Fibroblast of lung (primary cell): Measurements from ENCODE around the gene STXBP6. TPM values are rescaled to one million over a fixed set of nuclear protein-coding genes. Genes with fewer than 3 reads are reported as not detected.
"Not testable (repeated sequence)": the region's sequence is repeated elsewhere in the genome, so short reads cannot be mapped to it uniquely, and the experiment has no call there.

Experiments
- DNase-seq, 2 donors: peaks; one replicate each; pipeline versions ENCODE4 v3.0.0 to v3.0.0-alpha.2; 2010; ENCODE audit warnings: low read depth in 2 of 2
- H2AFZ ChIP-seq: 2 replicates; pipeline ENCODE4 v1.5.1; 2012; ENCODE audit warnings: low read length, control low read depth, inconsistent platforms
- H3K27ac ChIP-seq: 2 replicates; pipeline ENCODE4 v1.5.1; 2011; ENCODE audit warnings: low read length, control low read depth; ENCODE audit not compliant: insufficient read depth
- H3K27me3 ChIP-seq: 2 replicates; pipeline ENCODE4 v1.5.1; 2011; ENCODE audit warnings: mild to moderate bottlenecking, low read length; ENCODE audit not compliant: control insufficient read depth, insufficient read depth
- H3K36me3 ChIP-seq: 2 replicates; pipeline ENCODE4 v1.5.1; 2011; ENCODE audit warnings: low read length; ENCODE audit not compliant: control insufficient read depth, insufficient read depth
- H3K4me1 ChIP-seq: 2 replicates; pipeline ENCODE4 v1.5.1; 2011; ENCODE audit warnings: low read length; ENCODE audit not compliant: control insufficient read depth, insufficient read depth; ENCODE audit errors: extremely low read depth
- H3K4me2 ChIP-seq: 2 replicates; pipeline ENCODE4 v1.5.1; 2011; ENCODE audit warnings: low read length, control low read depth; ENCODE audit not compliant: insufficient read depth; ENCODE audit errors: extremely low read depth
- H3K4me3 ChIP-seq, 4 experiments: fragments of 200-600 bp in 1 of 4; sonication (generic) in 1 of 4; replicated peaks in 1 of 4; 2 replicates each; pipeline ENCODE4 v1.5.1; 2011 to 2016; ENCODE audit warnings: low read length in 4 of 4, low read depth in 3 of 4, mild to moderate bottlenecking in 3 of 4, control low read depth in 2 of 4, inconsistent platforms in 1 of 4, mixed read lengths in 1 of 4; ENCODE audit not compliant: insufficient read depth in 1 of 4; ENCODE audit errors: control extremely low read depth in 1 of 4
- H3K79me2 ChIP-seq: 2 replicates; pipeline ENCODE4 v1.5.1; 2012; ENCODE audit warnings: mild to moderate bottlenecking, low read length, inconsistent platforms; ENCODE audit not compliant: control insufficient read depth, insufficient read depth
- H3K9ac ChIP-seq: 2 replicates; pipeline ENCODE4 v1.5.1; 2011; ENCODE audit warnings: mild to moderate bottlenecking, low read length, control low read depth; ENCODE audit not compliant: insufficient read depth
- H3K9me3 ChIP-seq: 2 replicates; pipeline ENCODE4 v1.5.1; 2012; ENCODE audit warnings: low read depth, low read length; ENCODE audit not compliant: control insufficient read depth, insufficient read depth
- H4K20me1 ChIP-seq: 2 replicates; pipeline ENCODE4 v1.5.1; 2011; ENCODE audit warnings: low read length; ENCODE audit not compliant: control insufficient read depth, insufficient read depth; ENCODE audit errors: extremely low read depth
- EZH2 ChIP-seq: IDR thresholded peaks from 2 replicates; pipeline ENCODE4 v1.5.1; 2012; ENCODE audit warnings: low read length, control low read depth, mild to moderate bottlenecking; ENCODE audit errors: missing control alignments
- polyA plus RNA-seq, 2 donors: library from polyadenylated mRNA; depleted of rRNA in 1 of 2; stranded (reverse) in 1 of 2; unstranded in 1 of 2; fragments of >200 nt; gene quantifications; 2 replicates each; pipeline ENCODE4 v1.2.1, GENCODE V29; 2011 to 2012; ENCODE audit warnings: missing spikeins in 1 of 2
- total RNA-seq: library from RNA; depleted of rRNA; stranded (reverse); fragments of >200 nt; gene quantifications from 2 replicates; pipeline ENCODE4 v1.2.1, GENCODE V29; 2014
- TF ChIP-seq, protein P1 (sequence below), 2 donors: IDR thresholded peaks in 1 of 2; conservative IDR thresholded peaks in 1 of 2; 1 replicate in 1 of 2; 2 replicates in 1 of 2; pipeline ENCODE4 v1.5.1; 2011 to 2012; ENCODE audit warnings: low read length in 2 of 2, control low read depth in 1 of 2, inconsistent platforms in 1 of 2, low read depth in 1 of 2, mild to moderate bottlenecking in 1 of 2

The STXBP6 gene
- total and polyA plus RNA-seq, 2 donors (not counting 1 experiment from before 2014, with no cell fraction given): 4.5 to 17.8 TPM

DNA sequence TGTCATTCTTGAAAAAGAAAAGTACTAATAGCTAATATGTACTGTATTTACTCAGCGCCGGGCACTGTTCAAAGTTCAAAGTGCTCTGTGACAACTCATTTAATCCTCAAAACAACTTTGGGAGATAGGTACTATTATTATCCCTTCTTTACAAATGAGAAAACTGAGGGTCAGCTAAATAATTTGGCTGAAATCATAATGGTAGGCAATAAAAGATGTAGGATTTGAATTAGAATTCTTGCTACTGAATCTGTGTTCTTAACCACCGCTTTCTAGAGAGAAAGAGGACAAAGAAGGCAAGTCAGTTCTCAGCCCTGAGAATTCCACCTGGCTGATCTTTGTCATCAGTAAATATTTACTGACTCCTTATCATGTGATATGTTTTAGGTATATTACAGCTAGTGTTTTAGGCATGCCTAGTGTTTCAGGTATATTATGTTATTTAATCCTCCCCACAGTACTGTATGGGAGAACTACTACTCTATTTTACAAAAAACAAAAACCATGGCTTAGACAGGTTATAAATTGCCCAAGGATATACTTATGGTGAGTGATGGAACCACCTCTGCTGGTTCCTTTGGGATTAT, 210.2 kb downstream of the STXBP6 start:
- H3K4me1 ChIP-seq: no peaks in the 10 kb centered on the region
- TF ChIP-seq EZH2: no peak
- TF ChIP-seq, protein P1, sequence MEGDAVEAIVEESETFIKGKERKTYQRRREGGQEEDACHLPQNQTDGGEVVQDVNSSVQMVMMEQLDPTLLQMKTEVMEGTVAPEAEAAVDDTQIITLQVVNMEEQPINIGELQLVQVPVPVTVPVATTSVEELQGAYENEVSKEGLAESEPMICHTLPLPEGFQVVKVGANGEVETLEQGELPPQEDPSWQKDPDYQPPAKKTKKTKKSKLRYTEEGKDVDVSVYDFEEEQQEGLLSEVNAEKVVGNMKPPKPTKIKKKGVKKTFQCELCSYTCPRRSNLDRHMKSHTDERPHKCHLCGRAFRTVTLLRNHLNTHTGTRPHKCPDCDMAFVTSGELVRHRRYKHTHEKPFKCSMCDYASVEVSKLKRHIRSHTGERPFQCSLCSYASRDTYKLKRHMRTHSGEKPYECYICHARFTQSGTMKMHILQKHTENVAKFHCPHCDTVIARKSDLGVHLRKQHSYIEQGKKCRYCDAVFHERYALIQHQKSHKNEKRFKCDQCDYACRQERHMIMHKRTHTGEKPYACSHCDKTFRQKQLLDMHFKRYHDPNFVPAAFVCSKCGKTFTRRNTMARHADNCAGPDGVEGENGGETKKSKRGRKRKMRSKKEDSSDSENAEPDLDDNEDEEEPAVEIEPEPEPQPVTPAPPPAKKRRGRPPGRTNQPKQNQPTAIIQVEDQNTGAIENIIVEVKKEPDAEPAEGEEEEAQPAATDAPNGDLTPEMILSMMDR (conservative IDR thresholded peaks at IDR 0.05 in 1 of 2, IDR thresholded peaks at IDR 0.05 in 1 of 2; ENCODE audit: low read depth in 1 of 2, low read length in 2 of 2): no peak
- H3K27me3 ChIP-seq: no peaks in the 10 kb centered on the region
- no peak overlapping the region for H3K27ac ChIP-seq
- H3K79me2 ChIP-seq: no peaks in the 10 kb centered on the region
- no peak for DNase-seq
- H2AFZ ChIP-seq: no peak overlapping the region
- no peak overlapping the region for H3K9ac ChIP-seq
- H3K4me2 ChIP-seq: no peak overlapping the region
- H4K20me1 ChIP-seq: no peaks in the 10 kb centered on the region
- H3K9me3 ChIP-seq: no peaks in the 10 kb centered on the region
- no peaks in the 10 kb centered on the region for H3K36me3 ChIP-seq
- no peak overlapping the region for H3K4me3 ChIP-seq

DNA sequence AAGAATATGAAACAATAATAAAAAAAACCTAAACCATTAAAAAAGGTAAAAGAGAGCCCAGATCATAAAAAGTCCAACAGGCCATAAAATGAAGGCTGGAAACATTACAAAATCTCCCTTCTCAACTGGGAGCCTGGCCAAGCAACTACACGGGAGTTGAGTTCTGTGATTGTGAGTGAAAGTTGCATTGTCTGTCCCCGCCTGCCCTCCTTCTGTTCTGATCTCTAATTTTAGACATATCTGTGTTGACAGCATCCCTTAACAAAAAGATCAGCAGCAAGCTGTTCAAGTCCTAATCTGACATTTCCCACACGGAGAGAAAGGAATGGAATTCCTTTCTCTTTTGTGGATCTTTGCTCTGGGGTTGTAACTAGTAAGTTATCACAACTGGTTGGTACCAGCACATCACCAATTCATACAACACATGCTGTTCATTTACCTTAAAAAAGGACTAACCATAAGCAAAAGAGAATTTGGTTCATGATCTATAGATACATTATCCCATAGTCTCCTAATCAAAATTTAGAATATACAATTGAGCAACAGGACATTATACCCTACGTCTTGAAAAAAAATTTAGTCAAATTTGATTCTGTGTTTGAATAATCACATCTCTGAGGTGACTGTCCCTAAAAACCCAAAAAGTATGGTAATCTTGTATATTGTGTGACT, 210.9 kb downstream of the STXBP6 start:
- H3K9ac ChIP-seq: no peak overlapping the region
- no peak overlapping the region for H3K27ac ChIP-seq
- no peaks in the 10 kb centered on the region for H4K20me1 ChIP-seq
- H3K79me2 ChIP-seq: no peaks in the 10 kb centered on the region
- H3K4me3 ChIP-seq: no peak overlapping the region
- no peak for TF ChIP-seq EZH2
- TF ChIP-seq, protein P1 (conservative IDR thresholded peaks at IDR 0.05 in 1 of 2, IDR thresholded peaks at IDR 0.05 in 1 of 2; ENCODE audit: low read depth in 1 of 2, low read length in 2 of 2): no peak
- no peaks in the 10 kb centered on the region for H3K36me3 ChIP-seq
- no peak overlapping the region for H3K4me2 ChIP-seq
- H3K27me3 ChIP-seq: no peaks in the 10 kb centered on the region
- no peak for DNase-seq
- H3K4me1 ChIP-seq: no peaks in the 10 kb centered on the region
- H2AFZ ChIP-seq: no peak overlapping the region
- no peaks in the 10 kb centered on the region for H3K9me3 ChIP-seq

DNA sequence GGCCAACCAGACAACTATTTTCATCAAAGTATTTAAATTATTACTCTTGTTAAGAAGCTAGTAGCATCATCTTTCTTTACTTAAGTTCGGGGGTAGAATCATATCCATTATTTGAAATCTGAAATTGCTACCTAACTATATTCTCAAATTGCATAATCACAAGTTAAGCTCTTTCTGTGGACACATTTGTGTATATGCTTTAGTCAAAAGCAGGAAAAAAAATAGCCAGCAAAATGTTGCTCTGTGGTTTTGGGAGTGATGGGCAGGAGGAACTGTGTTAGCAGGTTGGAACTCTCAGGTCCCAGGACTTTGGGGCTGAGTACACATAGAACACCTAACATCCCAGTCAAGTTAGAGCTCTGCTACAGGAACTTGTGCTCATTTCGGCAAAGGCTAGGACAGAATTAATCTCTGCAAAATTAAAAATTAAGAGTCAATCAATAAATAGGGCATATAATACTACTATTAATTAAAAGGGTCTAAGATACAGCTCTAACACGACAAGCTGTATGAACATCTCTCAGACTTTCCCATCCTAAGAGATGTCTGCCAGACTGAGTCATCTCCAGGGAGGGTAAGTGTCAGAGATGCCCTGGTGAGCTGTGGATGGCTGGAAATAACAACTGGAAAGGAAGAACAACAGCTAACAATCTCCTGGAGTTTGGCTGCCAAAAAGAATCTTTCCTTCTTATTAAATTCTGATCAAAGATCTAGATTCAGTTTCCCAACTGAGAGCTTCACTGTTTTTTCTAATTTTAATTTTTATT, 212.5 kb downstream of the STXBP6 start:
- H3K36me3 ChIP-seq: no peaks in the 10 kb centered on the region
- no peaks in the 10 kb centered on the region for H4K20me1 ChIP-seq
- no peak overlapping the region for H2AFZ ChIP-seq
- DNase-seq: peak in 1 of 2 donors; percentile 54
- no peak overlapping the region for H3K27ac ChIP-seq
- TF ChIP-seq, protein P1 (conservative IDR thresholded peaks at IDR 0.05 in 1 of 2, IDR thresholded peaks at IDR 0.05 in 1 of 2; ENCODE audit: low read depth in 1 of 2, low read length in 2 of 2): no peak
- no peak for TF ChIP-seq EZH2
- H3K9me3 ChIP-seq: no peaks in the 10 kb centered on the region
- no peak overlapping the region for H3K9ac ChIP-seq
- no peaks in the 10 kb centered on the region for H3K4me1 ChIP-seq
- no peak overlapping the region for H3K4me2 ChIP-seq
- no peak overlapping the region for H3K4me3 ChIP-seq
- no peaks in the 10 kb centered on the region for H3K79me2 ChIP-seq
- H3K27me3 ChIP-seq: no peaks in the 10 kb centered on the region

DNA sequence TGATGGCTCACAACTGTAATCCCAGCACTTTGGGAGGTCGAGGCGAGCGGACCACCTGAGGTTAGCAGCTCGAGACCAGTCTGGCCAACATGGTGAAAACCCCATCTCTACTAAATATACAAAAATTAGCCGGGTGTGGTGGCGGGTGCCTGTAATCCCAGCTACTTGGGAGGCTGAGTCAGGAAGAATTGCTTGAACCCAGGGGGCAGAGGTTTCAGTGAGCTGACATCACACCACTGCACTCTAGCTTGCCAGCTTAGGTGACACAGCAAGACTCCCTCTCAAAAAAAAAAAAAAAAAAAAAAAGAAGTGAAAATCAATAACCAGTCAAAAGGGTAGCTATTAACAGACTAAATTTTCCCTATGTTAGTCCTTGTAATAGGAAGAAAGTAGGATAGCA, 213.6 kb downstream of the STXBP6 start:
- DNase-seq, H4K20me1 ChIP-seq, H3K4me1 ChIP-seq, H3K36me3 ChIP-seq, H3K79me2 ChIP-seq, H3K9ac ChIP-seq, H3K27me3 ChIP-seq, H3K4me2 ChIP-seq, H3K4me3 ChIP-seq, H2AFZ ChIP-seq, H3K27ac ChIP-seq, H3K9me3 ChIP-seq: not testable (repeated sequence)
